GM12878 (cell line): ENCODE measurements around the gene CD33. TPM values are rescaled to one million over a fixed set of nuclear protein-coding genes. Genes with fewer than 3 reads are reported as not detected.

ENCODE experiments used
- ATAC-seq: fragments of 200-7000 bp; cut with Tn5 transposase; 3 replicates; pipeline ENCODE4 v1.9.1; 2020; ENCODE audit warnings: mild to moderate bottlenecking, moderate library complexity
- BruUV-seq: library from RNA; stranded (reverse); fragments of 400-500 nt; replicated peaks from 2 replicates; lab custom pipeline; 2021; lab: Mats Ljungman, UMichigan
- CTCF ChIA-PET: fragments of 300-600 bp; sonication (Branson Sonifier 250); formaldehyde crosslinking; extraction: SDS; loops from one replicate; lab custom pipeline; 2021; ENCODE audit warnings: inconsistent platforms; lab: Yijun Ruan, JAX
- POLR2A ChIA-PET: fragments of 350-600 bp; formaldehyde crosslinking; extraction: SDS; loops from one replicate; lab custom pipeline; 2021; ENCODE audit warnings: inconsistent platforms; lab: Charles Lee
- RAD21 ChIA-PET: fragments of 300-600 bp; sonication (Branson Sonifier 250); formaldehyde crosslinking; loops from one replicate; lab custom pipeline; 2023; ENCODE audit warnings: antibody characterized with exemption; ENCODE audit not compliant: unreplicated experiment; lab: Charles Lee
- SMC1A ChIA-PET: fragments of 300-600 bp; sonication (Branson Sonifier 250); formaldehyde crosslinking; loops from one replicate; lab custom pipeline; 2023; ENCODE audit not compliant: unreplicated experiment, uncharacterized antibody; lab: Charles Lee
- DNase-seq: peaks from one replicate; pipeline ENCODE4 v3.0.0-alpha.2; 2011; ENCODE audit warnings: low read depth, low spot score
- FAIRE-seq: peaks from 3 replicates; lab custom pipeline; 2011; peaks lifted over from hg19 to GRCh38; lab: Jason Lieb, UNC
- H2AFZ ChIP-seq: 2 replicates; pipeline ENCODE4 v1.6.0; 2011; ENCODE audit warnings: low read depth, low read length, control low read depth; ENCODE audit not compliant: control insufficient read depth
- H3K27ac ChIP-seq: 2 replicates; pipeline ENCODE4 v1.5.1; 2011; ENCODE audit warnings: control low read depth; ENCODE audit not compliant: control insufficient read depth, insufficient read depth
- H3K27me3 ChIP-seq, 2 experiments: replicated peaks in 1 of 2; 2 replicates each; pipeline versions ENCODE4 v1.6.0 to v1.6.1; 2011; ENCODE audit warnings: low read length in 1 of 2; ENCODE audit not compliant: control insufficient read depth in 2 of 2, insufficient read depth in 2 of 2
- H3K36me3 ChIP-seq, 2 experiments: 2 replicates each; pipeline ENCODE4 v1.5.1; 2011; ENCODE audit warnings: low read length in 1 of 2; ENCODE audit not compliant: control insufficient read depth in 2 of 2, insufficient read depth in 2 of 2
- H3K4me1 ChIP-seq: 2 replicates; pipeline ENCODE4 v1.6.1; 2011; ENCODE audit warnings: mild to moderate bottlenecking, low read length, moderate library complexity, mixed read lengths; ENCODE audit not compliant: control insufficient read depth, insufficient read depth
- H3K4me2 ChIP-seq: 2 replicates; pipeline ENCODE4 v1.6.0; 2011; ENCODE audit warnings: control low read depth; ENCODE audit not compliant: control insufficient read depth, insufficient read depth
- H3K4me3 ChIP-seq: fragments of 200-600 bp; sonication (generic); 2 replicates; pipeline ENCODE4 v1.5.1; 2016
- H3K79me2 ChIP-seq: 2 replicates; pipeline ENCODE4 v1.6.0; 2011; ENCODE audit warnings: low read length; ENCODE audit not compliant: control insufficient read depth, insufficient read depth
- H3K9ac ChIP-seq: 2 replicates; pipeline ENCODE4 v1.8.0; 2011; ENCODE audit warnings: low read length, control low read depth, mixed read lengths; ENCODE audit not compliant: control insufficient read depth, insufficient read depth
- H3K9me3 ChIP-seq: replicated peaks from 3 replicates; pipeline ENCODE4 v1.5.1; 2011; ENCODE audit warnings: mild to moderate bottlenecking, low read length; ENCODE audit not compliant: control insufficient read depth, insufficient read depth
- H4K20me1 ChIP-seq: 2 replicates; pipeline ENCODE4 v1.6.0; 2011; ENCODE audit not compliant: control insufficient read depth, insufficient read depth
- CBX5 ChIP-seq: sonication (generic); IDR thresholded peaks from 2 replicates; pipeline ENCODE4 v1.6.1; 2016; ENCODE audit warnings: low read depth, moderate library complexity, mild to moderate bottlenecking, inconsistent platforms
- CHD4 ChIP-seq: fragments of 200-600 bp; sonication (generic); IDR thresholded peaks from 2 replicates; pipeline ENCODE4 v1.6.1; 2016; ENCODE audit warnings: mild to moderate bottlenecking
- DPF2 ChIP-seq: fragments of 450-650 bp; IDR thresholded peaks from 2 replicates; pipeline ENCODE4 v1.6.1; 2017; ENCODE audit warnings: mild to moderate bottlenecking
- FOXM1 ChIP-seq: IDR thresholded peaks from 2 replicates; pipeline ENCODE4 v1.6.1; 2012; ENCODE audit warnings: low read depth, mild to moderate bottlenecking, inconsistent platforms, low read length, moderate library complexity
- IRF5 ChIP-seq: fragments of 450-650 bp; IDR thresholded peaks from 2 replicates; pipeline ENCODE4 v1.6.1; 2017; ENCODE audit warnings: borderline replicate concordance
- KAT2A ChIP-seq: conservative IDR thresholded peaks from 2 replicates; pipeline ENCODE4 v1.6.1; 2011; ENCODE audit warnings: low read depth, low read length; ENCODE audit not compliant: control insufficient read depth
- POLR2AphosphoS5 ChIP-seq: IDR thresholded peaks from 2 replicates; pipeline ENCODE4 v1.6.1; 2011; ENCODE audit warnings: mild to moderate bottlenecking, low read length, inconsistent platforms
- RB1 ChIP-seq: fragments of 450-650 bp; formaldehyde crosslinking; IDR thresholded peaks from 2 replicates; pipeline ENCODE4 v1.6.1; 2017; ENCODE audit warnings: mild to moderate bottlenecking, borderline replicate concordance
- RELB ChIP-seq: fragments of 450-650 bp; IDR thresholded peaks from 2 replicates; pipeline ENCODE4 v1.6.1; 2017; ENCODE audit warnings: low read depth, mild to moderate bottlenecking, moderate library complexity
- SP1 ChIP-seq: IDR thresholded peaks from one replicate; pipeline ENCODE4 v1.6.1; 2011; ENCODE audit warnings: low read depth, low read length
- SREBF2 ChIP-seq: IDR thresholded peaks from 2 replicates; pipeline ENCODE4 v1.6.1; 2012; ENCODE audit warnings: mild to moderate bottlenecking, low read length
- ZBTB33 ChIP-seq: fragments of 450-650 bp; IDR thresholded peaks from 2 replicates; pipeline ENCODE4 v1.6.1; 2017; ENCODE audit warnings: mild to moderate bottlenecking
- ZNF207 ChIP-seq: fragments of 450-650 bp; IDR thresholded peaks from 2 replicates; pipeline ENCODE4 v1.6.1; 2014; ENCODE audit warnings: antibody characterized with exemption, mild to moderate bottlenecking, borderline replicate concordance
- ZNF384 ChIP-seq: IDR thresholded peaks from 2 replicates; pipeline ENCODE4 v1.6.1; 2012; ENCODE audit warnings: low read depth, mild to moderate bottlenecking, low read length, improper control_type of control experiment, borderline replicate concordance
- ZNF622 ChIP-seq: fragments of 450-650 bp; IDR thresholded peaks from 2 replicates; pipeline ENCODE4 v1.6.1; 2017; ENCODE audit warnings: mild to moderate bottlenecking, inconsistent platforms
- whole genome bisulfite sequencing: methylation state at CpG from one replicate; pipeline ENCODE4 v1.1.6; 2016; ENCODE audit warnings: low lambda C conversion rate; ENCODE audit not compliant: insufficient replicate concordance, insufficient coverage; ENCODE audit errors: missing lambda C conversion rate; 5-methylcytosine and 5-hydroxymethylcytosine counted together
- in situ Hi-C: fragments of 300-500 bp; cut with MboI; formaldehyde crosslinking; loops from 9 replicates; pipeline ENCODE4 v1.14.3; 2018; ENCODE audit warnings: mixed read lengths
- intact Hi-C: fragments of 100-400 bp; cut with micrococcal nuclease; formaldehyde crosslinking; loops from one replicate; pipeline ENCODE4 v1.14.2; 2022; ENCODE audit not compliant: unreplicated experiment
- polyA plus RNA-seq, 11 experiments: library from polyadenylated mRNA; depleted of rRNA in 4 of 11; unstranded in 6 of 11; stranded (reverse) in 5 of 11; fragments of >200 nt; fragmentation: Nextera tagmentation in 4 of 11; fragmentation: Illumina TruSeq in 1 of 11; extraction: Ambion mirVana in 4 of 11; extraction: Trizol in 1 of 11; gene quantifications; 1 replicate in 1 of 11; 2 replicates in 10 of 11; pipeline versions ENCODE4 v1.2.1 to v1.2.3, GENCODE V29; 2011 to 2016; ENCODE audit warnings: inconsistent platforms in 2 of 11, missing spikeins in 2 of 11, low read depth in 1 of 11
- total RNA-seq, 4 experiments: library from RNA; depleted of rRNA in 3 of 4; stranded (reverse); fragments of >200 nt in 3 of 4; fragmentation: Illumina TruSeq in 1 of 4; extraction: Trizol in 1 of 4; gene quantifications; 2 replicates each; pipeline versions ENCODE4 v1.2.1 to v1.2.3, GENCODE V29; 2013 to 2021

The CD33 gene
- total and polyA plus RNA-seq, 10 of the 15 experiments (the other 5 are each of a cell fraction or from before 2014, with no cell fraction given): 0.29 to 17.9 (median 0.72) TPM; not detected in 1

GRCh38 chr19:51181913-51182419, 42.9 kb upstream of the CD33 start:
- Histone ChIP-seq H2AFZ (no peak overlapping the region), H3K9me3 (no peaks in the 10 kb centered on the region), H3K79me2 (no peaks in the 10 kb centered on the region), H4K20me1 (no peaks in the 10 kb centered on the region), H3K4me3 (no peak overlapping the region), H3K27ac (no peak overlapping the region), H3K36me3 (no peaks in the 10 kb centered on the region), H3K4me2 (no peak overlapping the region), H3K27me3 (no peaks in the 10 kb centered on the region; a peak in 1 of 4 replicates), H3K9ac (no peak overlapping the region), H3K4me1 (no peaks in the 10 kb centered on the region)
- intact Hi-C loops: no loop called here
- no TSS peak for BruUV-seq
- 80% methylated on average over 31 of the region's 31 CpGs for WGBS
- ChIA-PET CTCF (no interaction called here), SMC1A (no interaction called here), RAD21 (no interaction called here), POLR2A (no interaction called here)
- FAIRE-seq (no peak), ATAC-seq (no peak), DNase-seq (no peak)
- in situ Hi-C loops: no loop called here
- no peak for TF ChIP-seq ZNF384
- no peak for TF ChIP-seq SREBF2
- no peak for TF ChIP-seq ZNF207
- no peak for TF ChIP-seq DPF2
- TF ChIP-seq ZNF622: no peak
- TF ChIP-seq RELB: no peak

GRCh38 chr19:51183629-51184028, 41.3 kb upstream of the CD33 start:
- H3K27me3 ChIP-seq: peaks cover 0 to 1% of the 10 kb centered on the region in 2 experiments; a peak in 1 of 4 replicates
- no peaks in the 10 kb centered on the region for H4K20me1 ChIP-seq
- in situ Hi-C loops: no loop called here
- ChIA-PET CTCF (no interaction called here), RAD21 (no interaction called here), POLR2A (no interaction called here), SMC1A (no interaction called here)
- intact Hi-C loops: no loop called here
- no peaks in the 10 kb centered on the region for H3K79me2 ChIP-seq
- no peak overlapping the region for H3K4me3 ChIP-seq
- H3K4me2 ChIP-seq: no peak overlapping the region
- no peak overlapping the region for H2AFZ ChIP-seq
- no peaks in the 10 kb centered on the region for H3K36me3 ChIP-seq
- H3K9ac ChIP-seq: no peak overlapping the region
- ATAC-seq (no peak), DNase-seq (no peak), FAIRE-seq (no peak)
- no TSS peak for BruUV-seq
- H3K4me1 ChIP-seq: no peaks in the 10 kb centered on the region
- WGBS: 27% methylated on average over 8 of the region's 8 CpGs
- no peak overlapping the region for H3K27ac ChIP-seq
- no peaks in the 10 kb centered on the region for H3K9me3 ChIP-seq
- TF ChIP-seq POLR2AphosphoS5: no peak
- TF ChIP-seq CBX5: no peak
- TF ChIP-seq SP1: no peak
- no peak for TF ChIP-seq FOXM1
- no peak for TF ChIP-seq KAT2A
- no peak for TF ChIP-seq ZBTB33
- no peak for TF ChIP-seq IRF5
- no peak for TF ChIP-seq CHD4
- TF ChIP-seq RB1: no peak
